ENCODE data around the gene TAP1. TPM values are rescaled to one million over a fixed set of nuclear protein-coding genes. Genes with fewer than 3 reads are reported as not detected.

The TAP1 gene
- total and polyA plus RNA-seq, 9 of the 15 experiments (the other 6 are each of a cell fraction or from before 2014, with no cell fraction given): 1.3 to 6.0 (median 4.2) TPM

DNA sequence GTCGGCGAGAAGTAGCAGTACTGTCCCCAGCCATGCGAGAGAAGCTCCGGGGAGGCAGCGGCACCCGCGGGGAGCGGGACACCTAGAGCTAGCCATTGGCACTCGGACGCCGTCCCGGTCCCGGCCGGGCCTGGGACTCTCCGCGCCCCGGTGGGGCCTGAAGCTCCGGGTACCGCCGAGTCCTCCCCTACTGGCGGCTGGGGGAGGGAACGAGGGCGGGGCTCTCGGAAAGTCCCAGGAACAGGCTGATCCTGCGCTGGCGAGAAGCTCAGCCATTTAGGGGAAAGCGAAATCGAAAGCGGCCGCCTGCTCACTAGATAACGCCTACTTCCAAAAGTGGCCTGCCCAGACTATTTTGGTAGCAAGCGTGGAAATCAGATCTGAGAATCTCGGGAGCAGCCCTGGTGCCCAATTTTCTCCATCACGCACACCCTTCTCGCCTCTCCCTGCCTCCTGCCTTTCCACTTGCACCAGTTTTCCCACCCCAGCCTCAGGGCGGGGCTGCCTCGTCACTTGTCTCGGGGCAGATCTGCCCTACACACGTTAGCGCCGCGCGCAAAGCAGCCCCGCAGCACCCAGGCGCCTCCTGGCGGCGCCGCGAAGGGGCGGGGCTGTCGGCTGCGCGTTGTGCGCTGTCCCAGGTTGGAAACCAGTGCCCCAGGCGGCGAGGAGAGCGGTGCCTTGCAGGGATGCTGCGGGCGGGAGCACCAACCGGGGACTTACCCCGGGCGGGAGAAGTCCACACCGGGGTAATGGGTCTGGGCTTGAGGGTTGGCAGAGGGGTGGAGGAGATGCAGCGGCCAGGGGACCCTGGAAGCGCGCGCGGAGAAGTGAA lies at the start of gene TAP1, which contains the start of gene PSMB9 (continued):
- TF ChIP-seq, protein P1, sequence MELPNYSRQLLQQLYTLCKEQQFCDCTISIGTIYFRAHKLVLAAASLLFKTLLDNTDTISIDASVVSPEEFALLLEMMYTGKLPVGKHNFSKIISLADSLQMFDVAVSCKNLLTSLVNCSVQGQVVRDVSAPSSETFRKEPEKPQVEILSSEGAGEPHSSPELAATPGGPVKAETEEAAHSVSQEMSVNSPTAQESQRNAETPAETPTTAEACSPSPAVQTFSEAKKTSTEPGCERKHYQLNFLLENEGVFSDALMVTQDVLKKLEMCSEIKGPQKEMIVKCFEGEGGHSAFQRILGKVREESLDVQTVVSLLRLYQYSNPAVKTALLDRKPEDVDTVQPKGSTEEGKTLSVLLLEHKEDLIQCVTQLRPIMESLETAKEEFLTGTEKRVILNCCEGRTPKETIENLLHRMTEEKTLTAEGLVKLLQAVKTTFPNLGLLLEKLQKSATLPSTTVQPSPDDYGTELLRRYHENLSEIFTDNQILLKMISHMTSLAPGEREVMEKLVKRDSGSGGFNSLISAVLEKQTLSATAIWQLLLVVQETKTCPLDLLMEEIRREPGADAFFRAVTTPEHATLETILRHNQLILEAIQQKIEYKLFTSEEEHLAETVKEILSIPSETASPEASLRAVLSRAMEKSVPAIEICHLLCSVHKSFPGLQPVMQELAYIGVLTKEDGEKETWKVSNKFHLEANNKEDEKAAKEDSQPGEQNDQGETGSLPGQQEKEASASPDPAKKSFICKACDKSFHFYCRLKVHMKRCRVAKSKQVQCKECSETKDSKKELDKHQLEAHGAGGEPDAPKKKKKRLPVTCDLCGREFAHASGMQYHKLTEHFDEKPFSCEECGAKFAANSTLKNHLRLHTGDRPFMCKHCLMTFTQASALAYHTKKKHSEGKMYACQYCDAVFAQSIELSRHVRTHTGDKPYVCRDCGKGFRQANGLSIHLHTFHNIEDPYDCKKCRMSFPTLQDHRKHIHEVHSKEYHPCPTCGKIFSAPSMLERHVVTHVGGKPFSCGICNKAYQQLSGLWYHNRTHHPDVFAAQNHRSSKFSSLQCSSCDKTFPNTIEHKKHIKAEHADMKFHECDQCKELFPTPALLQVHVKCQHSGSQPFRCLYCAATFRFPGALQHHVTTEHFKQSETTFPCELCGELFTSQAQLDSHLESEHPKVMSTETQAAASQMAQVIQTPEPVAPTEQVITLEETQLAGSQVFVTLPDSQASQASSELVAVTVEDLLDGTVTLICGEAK (IDR thresholded peaks at IDR 0.05): peak; percentile 73
- TF ChIP-seq, protein P1 (CRISPR knock-in tag; IDR thresholded peaks at IDR 0.05): no peak
- TF ChIP-seq KLF13 (tag; IDR thresholded peaks at IDR 0.05; ENCODE audit: borderline replicate concordance, low read depth): peak; percentile 100
- TF ChIP-seq ZFPM2 (CRISPR knock-in tag; IDR thresholded peaks at IDR 0.05): no peak
- TF ChIP-seq ZNF431 (CRISPR knock-in tag; IDR thresholded peaks at IDR 0.05): peak; percentile 10
- TF ChIP-seq, protein P2, sequence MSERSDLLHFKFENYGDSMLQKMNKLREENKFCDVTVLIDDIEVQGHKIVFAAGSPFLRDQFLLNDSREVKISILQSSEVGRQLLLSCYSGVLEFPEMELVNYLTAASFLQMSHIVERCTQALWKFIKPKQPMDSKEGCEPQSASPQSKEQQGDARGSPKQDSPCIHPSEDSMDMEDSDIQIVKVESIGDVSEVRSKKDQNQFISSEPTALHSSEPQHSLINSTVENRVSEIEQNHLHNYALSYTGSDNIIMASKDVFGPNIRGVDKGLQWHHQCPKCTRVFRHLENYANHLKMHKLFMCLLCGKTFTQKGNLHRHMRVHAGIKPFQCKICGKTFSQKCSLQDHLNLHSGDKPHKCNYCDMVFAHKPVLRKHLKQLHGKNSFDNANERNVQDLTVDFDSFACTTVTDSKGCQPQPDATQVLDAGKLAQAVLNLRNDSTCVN (CRISPR knock-in tag; IDR thresholded peaks at IDR 0.05): 0 out of 2 replicates have a peak, but pooled peaks have one; percentile 2
- TF ChIP-seq ZNF174 (CRISPR knock-in tag; IDR thresholded peaks at IDR 0.05): no peak
- no peak for TF ChIP-seq ZNF354B (CRISPR knock-in tag; IDR thresholded peaks at IDR 0.05)
- no peak for TF ChIP-seq HIVEP1 (CRISPR knock-in tag; IDR thresholded peaks at IDR 0.05)
- no peak for TF ChIP-seq ZNF764 (CRISPR knock-in tag; IDR thresholded peaks at IDR 0.05; ENCODE audit: low read depth)
- 0 out of 2 replicates have a peak, but pooled peaks have one; percentile 42 for TF ChIP-seq TCF7 (IDR thresholded peaks at IDR 0.05; ENCODE audit: borderline replicate concordance)
- TF ChIP-seq MAFG (tag; conservative IDR thresholded peaks at IDR 0.05): no peak
- TF ChIP-seq TRIM28 (IDR thresholded peaks at IDR 0.05): 0 out of 2 replicates have a peak, but pooled peaks have one; percentile 36
- TF ChIP-seq, protein P3, sequence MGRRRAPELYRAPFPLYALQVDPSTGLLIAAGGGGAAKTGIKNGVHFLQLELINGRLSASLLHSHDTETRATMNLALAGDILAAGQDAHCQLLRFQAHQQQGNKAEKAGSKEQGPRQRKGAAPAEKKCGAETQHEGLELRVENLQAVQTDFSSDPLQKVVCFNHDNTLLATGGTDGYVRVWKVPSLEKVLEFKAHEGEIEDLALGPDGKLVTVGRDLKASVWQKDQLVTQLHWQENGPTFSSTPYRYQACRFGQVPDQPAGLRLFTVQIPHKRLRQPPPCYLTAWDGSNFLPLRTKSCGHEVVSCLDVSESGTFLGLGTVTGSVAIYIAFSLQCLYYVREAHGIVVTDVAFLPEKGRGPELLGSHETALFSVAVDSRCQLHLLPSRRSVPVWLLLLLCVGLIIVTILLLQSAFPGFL (CRISPR knock-in tag; IDR thresholded peaks at IDR 0.05): no peak
- TF ChIP-seq, protein P4, sequence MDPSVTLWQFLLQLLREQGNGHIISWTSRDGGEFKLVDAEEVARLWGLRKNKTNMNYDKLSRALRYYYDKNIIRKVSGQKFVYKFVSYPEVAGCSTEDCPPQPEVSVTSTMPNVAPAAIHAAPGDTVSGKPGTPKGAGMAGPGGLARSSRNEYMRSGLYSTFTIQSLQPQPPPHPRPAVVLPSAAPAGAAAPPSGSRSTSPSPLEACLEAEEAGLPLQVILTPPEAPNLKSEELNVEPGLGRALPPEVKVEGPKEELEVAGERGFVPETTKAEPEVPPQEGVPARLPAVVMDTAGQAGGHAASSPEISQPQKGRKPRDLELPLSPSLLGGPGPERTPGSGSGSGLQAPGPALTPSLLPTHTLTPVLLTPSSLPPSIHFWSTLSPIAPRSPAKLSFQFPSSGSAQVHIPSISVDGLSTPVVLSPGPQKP (CRISPR knock-in tag; IDR thresholded peaks at IDR 0.05): no peak
- TF ChIP-seq ATF7 (IDR thresholded peaks at IDR 0.05): peak; percentile 77; the same call in 1 of the 2 replicates

Data from K562 (cell line).